Measurements from ENCODE around the gene AARSD1. TPM values are rescaled to one million over a fixed set of nuclear protein-coding genes. Genes with fewer than 3 reads are reported as not detected.
"Not testable (repeated sequence)": the region's sequence is repeated elsewhere in the genome, so short reads cannot be mapped to it uniquely, and the experiment has no call there.

AARSD1 gene
- total RNA-seq, 6 donors from 2014 or later: 10.9 to 70.2 (median 23.6) TPM

- Histone ChIP-seq H3K9me3 (no peaks in the 10 kb centered on the region), H3K4me3 (peak within 1 kb of the TSS; percentile 5 to 80 (median 68)), H3K4me1 (peaks cover 21 to 39% (median 31%) of the 10 kb centered on the region in 4 donors), H3K36me3 (peaks cover 10 to 28% (median 24%) of the 10 kb centered on the region in 4 donors), H3K27me3 (no peaks in the 10 kb centered on the region), H3K27ac (peak within 1 kb of the TSS; percentile 88 to 97 (median 93))
- peak; percentile 90 to 92 for DNase-seq
- ATAC-seq (ENCODE audit: low FRiP score in 2 of 2): peak; percentile 94 to 95
- TF ChIP-seq CTCF (IDR thresholded peaks at IDR 0.05): peak in 5 of 6 experiments; percentile 27 to 63 (median 29)
- TF ChIP-seq POLR2AphosphoS5 (IDR thresholded peaks at IDR 0.05): peak; percentile 37 to 80
- TF ChIP-seq POLR2A (IDR thresholded peaks at IDR 0.05): peak in 3 of 4 donors; percentile 21 to 65 (median 57)
- TF ChIP-seq EP300 (IDR thresholded peaks at IDR 0.05): no peak
- 23 to 32% methylated on average over 17 to 18 of the region's 18 CpGs for WGBS, 2 donors
Observed at GRCh38 chr17:43006639-43007551, 42.6 kb upstream of the AARSD1 start, which contains the start of gene IFI35. IFI35 (plus strand) TSS chr17:43006784; CDS start chr17:43006948, 164 bp downstream.

GRCh38 chr17:43003542-43004172, 39.4 kb upstream of the AARSD1 start:
- DNase-seq (no peak), ATAC-seq (ENCODE audit: low FRiP score in 2 of 2) (no peak)
- no peak overlapping the region for H3K27ac ChIP-seq
- TF ChIP-seq EP300 (IDR thresholded peaks at IDR 0.05): no peak
- no peak for TF ChIP-seq POLR2A (IDR thresholded peaks at IDR 0.05)
- TF ChIP-seq POLR2AphosphoS5 (IDR thresholded peaks at IDR 0.05): no peak
- TF ChIP-seq CTCF (IDR thresholded peaks at IDR 0.05): no peak
- no peaks in the 10 kb centered on the region for H3K9me3 ChIP-seq
- WGBS, 2 donors: 84 to 88% methylated on average over 5 of the region's 5 CpGs
- H3K27me3 ChIP-seq: no peaks in the 10 kb centered on the region
- peaks cover 18 to 53% (median 45%) of the 10 kb centered on the region in 4 donors for H3K36me3 ChIP-seq
- H3K4me3 ChIP-seq: no peak overlapping the region
- H3K4me1 ChIP-seq: peaks cover 31 to 46% (median 37%) of the 10 kb centered on the region in 4 donors

GRCh38 chr17:43000894-43001293, 36.6 kb upstream of the AARSD1 start:
- Histone ChIP-seq H3K4me1 (peaks cover 24 to 41% (median 31%) of the 10 kb centered on the region in 4 donors), H3K27ac (peak overlapping the region; percentile 1 to 94 (median 30)), H3K36me3 (peaks cover 18 to 53% (median 45%) of the 10 kb centered on the region in 4 donors)
- WGBS, 2 donors: 92 to 97% methylated on average over 10 to 13 of the region's 13 CpGs
- ATAC-seq (ENCODE audit: low FRiP score in 2 of 2); H3K9me3 ChIP-seq; H3K4me3 ChIP-seq; H3K27me3 ChIP-seq; DNase-seq: not testable (repeated sequence)

GRCh38 chr17:42999003-42999525, 34.8 kb upstream of the AARSD1 start:
- H3K36me3 ChIP-seq: peaks cover 18 to 52% (median 41%) of the 10 kb centered on the region in 4 donors
- no peak for TF ChIP-seq EP300 (IDR thresholded peaks at IDR 0.05)
- no peak for TF ChIP-seq POLR2A (IDR thresholded peaks at IDR 0.05)
- no peak for TF ChIP-seq POLR2AphosphoS5 (IDR thresholded peaks at IDR 0.05)
- no peak for TF ChIP-seq CTCF (IDR thresholded peaks at IDR 0.05)
- 15 to 24% methylated on average over 10 of the region's 10 CpGs for WGBS, 2 donors
- H3K4me1 ChIP-seq: peaks cover 24 to 41% (median 31%) of the 10 kb centered on the region in 4 donors
- H3K27me3 ChIP-seq: no peaks in the 10 kb centered on the region
- no peaks in the 10 kb centered on the region for H3K9me3 ChIP-seq
- ATAC-seq (ENCODE audit: low FRiP score in 2 of 2): no peak
- H3K27ac ChIP-seq: peak overlapping the region; percentile 92 to 96 (median 94)
- no peak for DNase-seq
- H3K4me3 ChIP-seq: peak overlapping the region; percentile 57 to 92 (median 74)

Data from upper lobe of left lung (tissue), 6 donors.